ENCODE data around the gene ANG. TPM values are rescaled to one million over a fixed set of nuclear protein-coding genes. Genes with fewer than 3 reads are reported as not detected.

ANG gene
- total RNA-seq, 1 experiment from 2014 or later = 0.71 TPM

- no peaks in the 10 kb centered on the region for H3K4me1 ChIP-seq (ENCODE audit: insufficient read depth, low read length, poor library complexity, severe bottlenecking)
- no peak for TF ChIP-seq EZH2 (IDR thresholded peaks at IDR 0.05; ENCODE audit: borderline replicate concordance, low read depth, low read length, poor library complexity, severe bottlenecking)
- TF ChIP-seq CTCF (conservative IDR thresholded peaks at IDR 0.05; ENCODE audit: low read depth, low read length) = no peak
- no peak overlapping the region for H3K27ac ChIP-seq (ENCODE audit: low read depth, low read length, poor library complexity, severe bottlenecking)
- no peaks in the 10 kb centered on the region for H3K9me3 ChIP-seq (ENCODE audit: low read depth, low read length, poor library complexity, severe bottlenecking)
- ChIA-PET POLR2A (ENCODE audit: low non-redundant PET) (no interaction called here), CTCF (no interaction called here)
- H3K4me3 ChIP-seq (ENCODE audit: low read depth, low read length, poor library complexity, severe bottlenecking) = no peak overlapping the region
- intact Hi-C loops (cut with micrococcal nuclease; ENCODE audit: unreplicated experiment) = no loop called here
- BruUV-seq (replicated peaks) = no TSS peak
- no peaks in the 10 kb centered on the region for H3K27me3 ChIP-seq (replicated peaks; ENCODE audit: insufficient read depth, low read depth, low read length, poor library complexity)
- no peak for DNase-seq (ENCODE audit: low spot score)
- H3K36me3 ChIP-seq (ENCODE audit: insufficient read depth, low read length, poor library complexity, severe bottlenecking) = no peaks in the 10 kb centered on the region
Observed at GRCh38 chr14:20706657-20707355, 18.2 kb downstream of the ANG start.

DNA sequence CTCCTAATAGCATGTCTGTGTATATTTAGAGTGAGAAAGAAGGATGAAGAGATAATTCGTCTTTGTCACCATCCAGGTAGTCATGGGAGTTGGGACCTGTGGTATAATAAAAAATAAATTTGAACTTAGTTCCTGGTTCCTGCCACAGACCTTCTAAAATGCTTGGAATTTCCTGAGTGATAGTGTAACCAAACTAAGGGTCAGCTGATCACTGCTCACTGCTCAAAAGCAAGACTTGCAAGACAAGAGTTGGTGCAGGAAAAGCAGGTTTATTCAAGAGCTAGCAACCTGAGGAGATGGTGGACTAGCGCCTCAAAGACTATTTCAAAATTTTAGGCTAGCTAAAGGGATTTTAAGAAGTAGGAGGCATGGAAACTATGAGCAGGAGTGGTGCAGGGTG lies 19.1 kb downstream of the ANG start:
- H3K4me3 ChIP-seq (ENCODE audit: low read depth, low read length, poor library complexity, severe bottlenecking) = no peak overlapping the region
- POLR2A ChIA-PET (ENCODE audit: low non-redundant PET) = no interaction called here
- no peaks in the 10 kb centered on the region for H3K4me1 ChIP-seq (ENCODE audit: insufficient read depth, low read length, poor library complexity, severe bottlenecking)
- no peaks in the 10 kb centered on the region for H3K9me3 ChIP-seq (ENCODE audit: low read depth, low read length, poor library complexity, severe bottlenecking)
- DNase-seq (ENCODE audit: low spot score) = no peak
- no peak for TF ChIP-seq EZH2 (IDR thresholded peaks at IDR 0.05; ENCODE audit: borderline replicate concordance, low read depth, low read length, poor library complexity, severe bottlenecking)
- no peak for TF ChIP-seq CTCF (conservative IDR thresholded peaks at IDR 0.05; ENCODE audit: low read depth, low read length)
- CTCF ChIA-PET = no interaction called here
- BruUV-seq (replicated peaks) = no TSS peak
- no peaks in the 10 kb centered on the region for H3K36me3 ChIP-seq (ENCODE audit: insufficient read depth, low read length, poor library complexity, severe bottlenecking)
- H3K27ac ChIP-seq (ENCODE audit: low read depth, low read length, poor library complexity, severe bottlenecking) = no peak overlapping the region
- H3K27me3 ChIP-seq (replicated peaks; ENCODE audit: insufficient read depth, low read depth, low read length, poor library complexity) = no peaks in the 10 kb centered on the region
- intact Hi-C loops (cut with micrococcal nuclease; ENCODE audit: unreplicated experiment) = no loop called here

- ChIA-PET CTCF (no interaction called here), POLR2A (ENCODE audit: low non-redundant PET) (no interaction called here)
- H3K4me3 ChIP-seq (ENCODE audit: low read depth, low read length, poor library complexity, severe bottlenecking) = no peak overlapping the region
- no peaks in the 10 kb centered on the region for H3K36me3 ChIP-seq (ENCODE audit: insufficient read depth, low read length, poor library complexity, severe bottlenecking)
- no peaks in the 10 kb centered on the region for H3K27me3 ChIP-seq (replicated peaks; ENCODE audit: insufficient read depth, low read depth, low read length, poor library complexity)
- no peak for DNase-seq (ENCODE audit: low spot score)
- H3K9me3 ChIP-seq (ENCODE audit: low read depth, low read length, poor library complexity, severe bottlenecking) = no peaks in the 10 kb centered on the region
- no TSS peak for BruUV-seq (replicated peaks)
- no peak for TF ChIP-seq CTCF (conservative IDR thresholded peaks at IDR 0.05; ENCODE audit: low read depth, low read length)
- TF ChIP-seq EZH2 (IDR thresholded peaks at IDR 0.05; ENCODE audit: borderline replicate concordance, low read depth, low read length, poor library complexity, severe bottlenecking) = no peak
- no peak overlapping the region for H3K27ac ChIP-seq (ENCODE audit: low read depth, low read length, poor library complexity, severe bottlenecking)
- no peaks in the 10 kb centered on the region for H3K4me1 ChIP-seq (ENCODE audit: insufficient read depth, low read length, poor library complexity, severe bottlenecking)
- intact Hi-C loops (cut with micrococcal nuclease; ENCODE audit: unreplicated experiment) = no loop called here
Observed at GRCh38 chr14:20711261-20711660, 22.7 kb downstream of the ANG start.

Data from A673 (cell line).